ENCODE measurements around the gene UBN2. TPM values are rescaled to one million over a fixed set of nuclear protein-coding genes. Genes with fewer than 3 reads are reported as not detected.

The UBN2 gene
- total RNA-seq, 4 donors from 2014 or later, result 3.6 to 40.5 (median 17.5) TPM

DNA sequence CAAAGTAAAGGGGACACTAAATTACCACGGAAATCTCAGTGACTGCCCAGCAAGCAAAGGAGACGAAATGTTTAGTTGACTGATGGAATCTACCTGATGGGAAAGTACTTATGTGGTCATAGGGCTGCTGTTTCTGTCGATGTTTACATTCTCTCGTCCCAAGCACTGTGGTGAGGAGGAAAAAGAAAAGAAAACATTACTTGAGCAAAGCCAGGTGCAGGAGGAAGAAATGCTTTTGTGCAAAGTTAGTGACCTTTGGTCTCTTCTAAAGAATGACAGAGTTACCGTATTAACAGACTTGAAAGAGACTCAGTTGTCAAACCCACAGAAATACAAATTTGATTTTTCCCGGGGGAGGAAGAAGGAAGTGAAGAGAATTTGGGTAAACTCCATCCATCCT, 66.8 kb downstream of the UBN2 start:
- Histone ChIP-seq H3K27ac (no peak overlapping the region), H3K27me3 (no peaks in the 10 kb centered on the region), H3K9me3 (no peaks in the 10 kb centered on the region), H3K4me3 (no peak overlapping the region), H3K36me3 (no peaks in the 10 kb centered on the region), H3K4me1 (no peaks in the 10 kb centered on the region)
- TF ChIP-seq, protein P1, sequence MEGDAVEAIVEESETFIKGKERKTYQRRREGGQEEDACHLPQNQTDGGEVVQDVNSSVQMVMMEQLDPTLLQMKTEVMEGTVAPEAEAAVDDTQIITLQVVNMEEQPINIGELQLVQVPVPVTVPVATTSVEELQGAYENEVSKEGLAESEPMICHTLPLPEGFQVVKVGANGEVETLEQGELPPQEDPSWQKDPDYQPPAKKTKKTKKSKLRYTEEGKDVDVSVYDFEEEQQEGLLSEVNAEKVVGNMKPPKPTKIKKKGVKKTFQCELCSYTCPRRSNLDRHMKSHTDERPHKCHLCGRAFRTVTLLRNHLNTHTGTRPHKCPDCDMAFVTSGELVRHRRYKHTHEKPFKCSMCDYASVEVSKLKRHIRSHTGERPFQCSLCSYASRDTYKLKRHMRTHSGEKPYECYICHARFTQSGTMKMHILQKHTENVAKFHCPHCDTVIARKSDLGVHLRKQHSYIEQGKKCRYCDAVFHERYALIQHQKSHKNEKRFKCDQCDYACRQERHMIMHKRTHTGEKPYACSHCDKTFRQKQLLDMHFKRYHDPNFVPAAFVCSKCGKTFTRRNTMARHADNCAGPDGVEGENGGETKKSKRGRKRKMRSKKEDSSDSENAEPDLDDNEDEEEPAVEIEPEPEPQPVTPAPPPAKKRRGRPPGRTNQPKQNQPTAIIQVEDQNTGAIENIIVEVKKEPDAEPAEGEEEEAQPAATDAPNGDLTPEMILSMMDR (IDR thresholded peaks at IDR 0.05), result no peak
- no peak for TF ChIP-seq POLR2A (IDR thresholded peaks at IDR 0.05)
- no peak for DNase-seq
- intact Hi-C loops (cut with DNase I; ENCODE audit: low total_unique reads), result no loop called here

DNA sequence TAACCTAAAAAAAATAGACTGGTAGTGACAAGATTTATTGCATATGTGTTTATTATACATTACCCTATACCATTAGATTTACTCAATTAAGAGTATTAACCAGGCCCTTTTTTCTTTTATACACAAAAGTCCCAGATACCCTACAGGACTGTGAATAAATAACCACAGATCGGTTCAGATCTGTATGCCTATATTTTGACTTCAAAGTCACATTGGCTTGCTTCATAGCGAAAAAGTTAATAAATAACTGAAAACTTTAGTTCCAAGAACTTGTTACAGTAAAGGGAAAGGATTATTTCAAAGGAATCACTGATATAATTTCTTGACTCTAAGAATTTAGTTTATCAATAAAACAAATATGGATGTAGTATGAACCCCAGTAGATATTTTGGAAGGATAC, 68.3 kb downstream of the UBN2 start:
- Histone ChIP-seq H3K4me1 (no peaks in the 10 kb centered on the region), H3K27me3 (no peaks in the 10 kb centered on the region), H3K9me3 (no peaks in the 10 kb centered on the region), H3K36me3 (no peaks in the 10 kb centered on the region), H3K4me3 (no peak overlapping the region), H3K27ac (no peak overlapping the region)
- TF ChIP-seq, protein P1 (IDR thresholded peaks at IDR 0.05), result no peak
- TF ChIP-seq POLR2A (IDR thresholded peaks at IDR 0.05), result no peak
- DNase-seq, result no peak
- intact Hi-C loops (cut with DNase I; ENCODE audit: low total_unique reads), result no loop called here

DNA sequence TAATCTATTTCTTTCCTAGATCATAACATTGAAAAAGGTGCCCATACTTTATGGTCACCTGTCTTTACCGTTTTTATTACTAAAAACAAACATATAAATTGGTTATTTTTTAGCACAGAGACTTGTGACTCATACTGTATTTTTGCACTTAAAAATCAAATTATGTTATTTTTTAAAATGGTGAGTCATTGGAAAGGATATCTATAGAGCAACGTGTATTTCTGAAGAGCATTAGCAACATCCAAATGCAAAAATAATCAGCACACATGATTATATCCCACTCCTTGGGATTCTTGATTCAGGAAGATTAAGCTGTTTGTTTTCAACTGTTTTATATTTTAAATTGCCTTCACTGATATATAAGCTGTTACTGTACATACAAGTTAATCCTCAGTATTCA, 69.4 kb downstream of the UBN2 start:
- H3K9me3 ChIP-seq, result no peaks in the 10 kb centered on the region
- no peak for TF ChIP-seq POLR2A (IDR thresholded peaks at IDR 0.05)
- TF ChIP-seq, protein P1 (IDR thresholded peaks at IDR 0.05), result no peak
- H3K4me3 ChIP-seq, result no peak overlapping the region
- intact Hi-C loops (cut with DNase I; ENCODE audit: low total_unique reads), result no loop called here
- H3K36me3 ChIP-seq, result no peaks in the 10 kb centered on the region
- no peaks in the 10 kb centered on the region for H3K4me1 ChIP-seq
- H3K27me3 ChIP-seq, result no peaks in the 10 kb centered on the region
- no peak overlapping the region for H3K27ac ChIP-seq
- DNase-seq, result no peak

DNA sequence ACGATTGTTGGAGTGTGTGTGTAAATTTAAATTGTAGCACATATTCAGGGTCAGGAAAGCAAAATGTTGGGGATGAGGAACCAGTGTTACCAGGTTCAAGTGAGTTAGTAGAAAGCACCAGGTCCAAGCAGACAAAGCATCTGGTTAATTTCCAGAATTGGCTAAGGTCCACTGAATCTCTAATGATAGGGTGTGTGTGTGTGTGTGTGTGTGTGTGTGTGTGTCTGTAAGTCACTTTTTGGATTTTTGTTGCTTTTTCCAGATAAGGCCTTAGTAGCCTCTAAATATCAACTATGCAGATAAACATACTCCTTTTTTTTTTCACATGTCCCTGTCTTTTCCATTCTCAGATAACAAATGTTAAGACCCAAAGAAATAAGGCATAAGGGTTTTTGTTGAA, 73.5 kb downstream of the UBN2 start:
- no peaks in the 10 kb centered on the region for H3K27me3 ChIP-seq
- no peaks in the 10 kb centered on the region for H3K4me1 ChIP-seq
- H3K36me3 ChIP-seq, result no peaks in the 10 kb centered on the region
- TF ChIP-seq, protein P1 (IDR thresholded peaks at IDR 0.05), result no peak
- no peak for TF ChIP-seq POLR2A (IDR thresholded peaks at IDR 0.05)
- no peak overlapping the region for H3K4me3 ChIP-seq
- DNase-seq, result no peak
- no peaks in the 10 kb centered on the region for H3K9me3 ChIP-seq
- no peak overlapping the region for H3K27ac ChIP-seq
- intact Hi-C loops (cut with DNase I; ENCODE audit: low total_unique reads), result no loop called here

DNA sequence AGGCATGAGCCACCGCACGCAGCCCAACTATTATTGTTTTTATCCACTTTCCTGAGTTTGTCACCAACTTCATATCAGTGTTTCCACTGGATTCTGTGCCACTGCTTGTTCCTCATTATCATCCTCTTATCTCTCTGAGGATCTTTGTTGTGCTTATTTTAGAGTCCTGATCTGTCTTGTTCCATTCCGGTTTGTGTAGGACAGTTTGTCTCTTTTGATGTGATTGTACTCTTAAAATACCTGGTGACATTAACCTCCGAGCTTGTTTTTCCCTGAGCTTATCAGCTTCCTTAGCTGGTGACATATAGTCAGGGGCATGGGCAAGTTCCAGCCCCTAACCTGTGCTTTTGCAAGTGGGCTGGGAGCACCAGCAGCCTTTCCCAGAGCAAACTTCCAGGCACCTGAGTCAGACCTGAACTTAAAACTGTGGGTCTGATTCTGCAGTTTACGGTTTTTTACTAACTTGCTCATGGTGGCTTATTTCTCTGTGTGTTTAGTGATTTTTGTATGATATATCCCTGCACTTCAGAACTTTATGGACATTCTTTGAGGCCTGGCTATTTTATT, 87.0 kb downstream of the UBN2 start:
- TF ChIP-seq, protein P1 (IDR thresholded peaks at IDR 0.05), result no peak
- no peak for TF ChIP-seq POLR2A (IDR thresholded peaks at IDR 0.05)
- DNase-seq, result no peak
- H3K4me1 ChIP-seq, result no peaks in the 10 kb centered on the region
- H3K36me3 ChIP-seq, result no peaks in the 10 kb centered on the region
- intact Hi-C loops (cut with DNase I; ENCODE audit: low total_unique reads), result no loop called here
- H3K4me3 ChIP-seq, result no peak overlapping the region
- H3K27ac ChIP-seq, result no peak overlapping the region
- no peaks in the 10 kb centered on the region for H3K9me3 ChIP-seq
- no peaks in the 10 kb centered on the region for H3K27me3 ChIP-seq
